Mesodermal cell (in vitro differentiated cells): ENCODE results near the gene IKBIP.
"Not testable (repeated sequence)": the region's sequence is repeated elsewhere in the genome, so short reads cannot be mapped to it uniquely, and the experiment has no call there.

Experiments
- H3K27ac ChIP-seq: 2 replicates; pipeline ENCODE4 v1.7.0; 2013; ENCODE audit warnings: mild to moderate bottlenecking, low read depth, low read length, moderate library complexity; ENCODE audit not compliant: severe bottlenecking
- H3K36me3 ChIP-seq: 2 replicates; pipeline ENCODE4 v1.7.1; 2013; ENCODE audit warnings: mild to moderate bottlenecking, low read length, moderate library complexity; ENCODE audit not compliant: control insufficient read depth, insufficient read depth
- H3K4me1 ChIP-seq: one replicate; pipeline ENCODE4 v1.7.1; 2013; ENCODE audit warnings: mild to moderate bottlenecking, low read length; ENCODE audit not compliant: insufficient read depth, control insufficient read depth, poor library complexity, severe bottlenecking
- H3K4me3 ChIP-seq: 2 replicates; pipeline ENCODE4 v1.7.0; 2013; ENCODE audit warnings: low read length, control low read depth, mild to moderate bottlenecking; ENCODE audit not compliant: insufficient read depth, poor library complexity, severe bottlenecking; ENCODE audit errors: extremely low read depth
- H3K9me3 ChIP-seq: 2 replicates; pipeline ENCODE4 v1.7.1; 2013; ENCODE audit warnings: mild to moderate bottlenecking, low read length, moderate library complexity; ENCODE audit not compliant: control insufficient read depth
- WGBS, 2 experiments: methylation state at CpG; one replicate each; pipeline ENCODE4 v1.1.5; 2013; ENCODE audit warnings: missing lambda C conversion rate in 2 of 2; ENCODE audit not compliant: insufficient coverage in 2 of 2; 5-methylcytosine and 5-hydroxymethylcytosine counted together

Gene IKBIP

GRCh38 chr12:98660521-98660920 is 15.9 kb upstream of the IKBIP start:
- Histone ChIP-seq H3K4me1 (no peaks in the 10 kb centered on the region), H3K9me3 (no peaks in the 10 kb centered on the region), H3K27ac (no peak overlapping the region), H3K4me3 (no peak overlapping the region), H3K36me3 (peaks cover 75% of the 10 kb centered on the region)

GRCh38 chr12:98656289-98657101 is 11.9 kb upstream of the IKBIP start:
- Histone ChIP-seq H3K4me1 (no peaks in the 10 kb centered on the region), H3K27ac (no peak overlapping the region), H3K4me3 (no peak overlapping the region), H3K36me3 (peaks cover 58% of the 10 kb centered on the region), H3K9me3 (no peaks in the 10 kb centered on the region)
- 98 to 100% methylated on average over 3 to 6 of the region's 6 CpGs for WGBS, 2 experiments

GRCh38 chr12:98653866-98654493 is 9.4 kb upstream of the IKBIP start:
- WGBS, 2 experiments = 88% methylated on average over 1 of the region's 1 CpG; no CpG with 5 or more reads in 1 of the 2 experiments
- peaks cover 52% of the 10 kb centered on the region for H3K36me3 ChIP-seq
- no peaks in the 10 kb centered on the region for H3K9me3 ChIP-seq
- no peaks in the 10 kb centered on the region for H3K4me1 ChIP-seq
- no peak overlapping the region for H3K4me3 ChIP-seq
- H3K27ac ChIP-seq = no peak overlapping the region

- Histone ChIP-seq H3K9me3 (no peaks in the 10 kb centered on the region), H3K4me3 (no peak overlapping the region), H3K36me3 (peaks cover 45% of the 10 kb centered on the region), H3K4me1 (no peaks in the 10 kb centered on the region), H3K27ac (no peak overlapping the region)
Measured at GRCh38 chr12:98651328-98651727, 6.7 kb upstream of the IKBIP start.

GRCh38 chr12:98646294-98647090 is 1.9 kb upstream of the IKBIP start:
- Histone ChIP-seq H3K36me3 (peaks cover 42% of the 10 kb centered on the region), H3K4me3 (peak overlapping the region; percentile 98), H3K4me1 (peaks cover 8% of the 10 kb centered on the region), H3K9me3 (no peaks in the 10 kb centered on the region), H3K27ac (no peak overlapping the region)
- WGBS, 2 experiments = 19 to 35% methylated on average over 3 to 4 of the region's 8 CpGs

GRCh38 chr12:98645572-98646067 is 1.0 kb upstream of the IKBIP start:
- peak overlapping the region; percentile 97 for H3K27ac ChIP-seq
- peaks cover 8% of the 10 kb centered on the region for H3K4me1 ChIP-seq
- H3K36me3 ChIP-seq = peaks cover 47% of the 10 kb centered on the region
- H3K9me3 ChIP-seq = no peaks in the 10 kb centered on the region
- peak overlapping the region; percentile 98 for H3K4me3 ChIP-seq
- 1 to 2% methylated on average over 15 to 24 of the region's 24 CpGs for WGBS, 2 experiments

- H3K36me3 ChIP-seq = peaks cover 45% of the 10 kb centered on the region
- H3K27ac ChIP-seq = peak overlapping the region; percentile 97
- no peaks in the 10 kb centered on the region for H3K9me3 ChIP-seq
- H3K4me1 ChIP-seq = peaks cover 8% of the 10 kb centered on the region
- H3K4me3 ChIP-seq = peak overlapping the region; percentile 98
- WGBS, 2 experiments = 0% methylated on average over 17 to 19 of the region's 20 CpGs
Measured at GRCh38 chr12:98644433-98644711, 216 bp downstream of the IKBIP start.

- WGBS, 2 experiments = 100% methylated on average over 1 of the region's 5 CpGs; no CpG with 5 or more reads in 1 of the 2 experiments
- peak overlapping the region; percentile 98 for H3K4me3 ChIP-seq
- H3K27ac ChIP-seq = not testable (repeated sequence)
Measured at GRCh38 chr12:98642801-98643200, 1.8 kb downstream of the IKBIP start.

GRCh38 chr12:98639491-98639890 is 5.1 kb downstream of the IKBIP start:
- no peak overlapping the region for H3K4me3 ChIP-seq
- no peak overlapping the region for H3K27ac ChIP-seq
- H3K4me1 ChIP-seq = peaks cover 20% of the 10 kb centered on the region
- H3K9me3 ChIP-seq = no peaks in the 10 kb centered on the region
- H3K36me3 ChIP-seq = peaks cover 55% of the 10 kb centered on the region
- 92 to 100% methylated on average over 2 of the region's 3 CpGs for WGBS, 2 experiments

More at GRCh38 chr12:98642801-98643200, 1.8 kb downstream of the IKBIP start:
- H3K9me3 ChIP-seq, H3K4me1 ChIP-seq: not testable (repeated sequence)
- H3K36me3 ChIP-seq = peaks cover 48% of the 10 kb centered on the region

GRCh38 chr12:98638009-98638408 is 6.6 kb downstream of the IKBIP start:
- no peak overlapping the region for H3K4me3 ChIP-seq
- no peaks in the 10 kb centered on the region for H3K9me3 ChIP-seq
- peaks cover 18% of the 10 kb centered on the region for H3K4me1 ChIP-seq
- 100% methylated on average over 1 to 2 of the region's 2 CpGs for WGBS, 2 experiments
- peaks cover 69% of the 10 kb centered on the region for H3K36me3 ChIP-seq
- H3K27ac ChIP-seq = no peak overlapping the region
